ENCODE results near the gene TEX10. TPM values are rescaled to one million over a fixed set of nuclear protein-coding genes. Genes with fewer than 3 reads are reported as not detected.

TEX10 gene
- polyA plus RNA-seq, 1 donor (not counting 4 experiments of a cell fraction or from before 2014, with no cell fraction given), result 50.7 TPM

GRCh38 chr9:100290714-100291113, 62.0 kb downstream of the TEX10 start:
- DNase-seq (ENCODE audit: low read depth, low spot score) (no peak), FAIRE-seq (no peak)
- no peaks in the 10 kb centered on the region for H3K9me1 ChIP-seq (ENCODE audit: control insufficient read depth, extremely low read depth, insufficient read depth, low read length)
- no peak for TF ChIP-seq EZH2 (IDR thresholded peaks at IDR 0.05; ENCODE audit: low read length)
- TF ChIP-seq CTCF (optimal IDR thresholded peaks at IDR 0.05 in 1 of 3, IDR thresholded peaks at IDR 0.05 in 1 of 3, conservative IDR thresholded peaks at IDR 0.05 in 1 of 3; ENCODE audit: extremely low read depth in 1 of 3, insufficient read depth in 2 of 3, low read length in 3 of 3), result no peak
- H3K4me1 ChIP-seq (ENCODE audit: control insufficient read depth, extremely low read depth, insufficient read depth, low read length), result no peaks in the 10 kb centered on the region
- no peak overlapping the region for H3K9ac ChIP-seq (ENCODE audit: control insufficient read depth, extremely low read depth, insufficient read depth, low read length)
- H2AFZ ChIP-seq (ENCODE audit: control insufficient read depth, low read length), result no peak overlapping the region
- no peaks in the 10 kb centered on the region for H4K20me1 ChIP-seq (ENCODE audit: control insufficient read depth, extremely low read depth, insufficient read depth, low read length)
- H3K4me2 ChIP-seq (ENCODE audit: control insufficient read depth, extremely low read depth, insufficient read depth, low read depth, low read length), result no peak overlapping the region
- no peaks in the 10 kb centered on the region for H3K9me3 ChIP-seq (ENCODE audit: control insufficient read depth, low read depth, low read length)
- dilution Hi-C loops (cut with MboI; ENCODE audit: extremely low pct_ligation_motif_present, low sequenced_read_pairs), result no loop called here
- no peaks in the 10 kb centered on the region for H3K27me3 ChIP-seq (ENCODE audit: control insufficient read depth, extremely low read depth, insufficient read depth, low read length)
- H3K79me2 ChIP-seq (ENCODE audit: control insufficient read depth, insufficient read depth, low read length), result no peaks in the 10 kb centered on the region
- H3K4me3 ChIP-seq (ENCODE audit: control insufficient read depth in 2 of 3, extremely low read depth in 1 of 3, insufficient read depth in 2 of 3, low read depth in 1 of 3, low read length in 3 of 3), result no peak overlapping the region
- peaks cover 5 to 20% of the 10 kb centered on the region in 2 experiments for H3K36me3 ChIP-seq (ENCODE audit: control insufficient read depth in 2 of 2, extremely low read depth in 1 of 2, insufficient read depth in 2 of 2, low read length in 2 of 2)
- no peak overlapping the region for H3K27ac ChIP-seq (ENCODE audit: control insufficient read depth, insufficient read depth, low read length)

GRCh38 chr9:100287186-100287585, 65.6 kb downstream of the TEX10 start:
- Histone ChIP-seq H3K4me1 (ENCODE audit: control insufficient read depth, extremely low read depth, insufficient read depth, low read length) (no peaks in the 10 kb centered on the region), H3K36me3 (ENCODE audit: control insufficient read depth in 2 of 2, extremely low read depth in 1 of 2, insufficient read depth in 2 of 2, low read length in 2 of 2) (peaks cover 3 to 4% of the 10 kb centered on the region in 2 experiments), H3K27me3 (ENCODE audit: control insufficient read depth, extremely low read depth, insufficient read depth, low read length) (no peaks in the 10 kb centered on the region), H4K20me1 (ENCODE audit: control insufficient read depth, extremely low read depth, insufficient read depth, low read length) (no peaks in the 10 kb centered on the region), H3K9me1 (ENCODE audit: control insufficient read depth, extremely low read depth, insufficient read depth, low read length) (no peaks in the 10 kb centered on the region), H3K79me2 (ENCODE audit: control insufficient read depth, insufficient read depth, low read length) (no peaks in the 10 kb centered on the region), H3K9ac (ENCODE audit: control insufficient read depth, extremely low read depth, insufficient read depth, low read length) (no peak overlapping the region), H3K4me3 (ENCODE audit: control insufficient read depth in 2 of 3, extremely low read depth in 1 of 3, insufficient read depth in 2 of 3, low read depth in 1 of 3, low read length in 3 of 3) (no peak overlapping the region), H3K4me2 (ENCODE audit: control insufficient read depth, extremely low read depth, insufficient read depth, low read depth, low read length) (no peak overlapping the region), H3K9me3 (ENCODE audit: control insufficient read depth, low read depth, low read length) (no peaks in the 10 kb centered on the region), H2AFZ (ENCODE audit: control insufficient read depth, low read length) (no peak overlapping the region), H3K27ac (ENCODE audit: control insufficient read depth, insufficient read depth, low read length) (no peak overlapping the region)
- FAIRE-seq (no peak), DNase-seq (ENCODE audit: low read depth, low spot score) (no peak)
- no peak for TF ChIP-seq CTCF (optimal IDR thresholded peaks at IDR 0.05 in 1 of 3, IDR thresholded peaks at IDR 0.05 in 1 of 3, conservative IDR thresholded peaks at IDR 0.05 in 1 of 3; ENCODE audit: extremely low read depth in 1 of 3, insufficient read depth in 2 of 3, low read length in 3 of 3)
- TF ChIP-seq EZH2 (IDR thresholded peaks at IDR 0.05; ENCODE audit: low read length), result no peak
- dilution Hi-C loops (cut with MboI; ENCODE audit: extremely low pct_ligation_motif_present, low sequenced_read_pairs), result no loop called here

Data from keratinocyte (primary cell).